HepG2 (cell line): Measurements from ENCODE around the gene FAM174C. TPM values are rescaled to one million over a fixed set of nuclear protein-coding genes. Genes with fewer than 3 reads are reported as not detected.

Source experiments
- KDM5A ChIP-seq: fragments of 200-600 bp; sonication (generic); IDR thresholded peaks from 2 replicates; pipeline ENCODE4 v1.7.0; 2018; ENCODE audit warnings: antibody characterized with exemption, mild to moderate bottlenecking, low read length, borderline replicate concordance
- KDM6A ChIP-seq: IDR thresholded peaks from 2 replicates; pipeline ENCODE4 v1.6.1; 2016; ENCODE audit warnings: low read depth
- ZNF225 ChIP-seq: sonication (generic); formaldehyde crosslinking; IDR thresholded peaks from 2 replicates; pipeline ENCODE4 v1.4.0; 2020; ENCODE audit warnings: mild to moderate bottlenecking, missing genetic modification reagents
- ZNF552 ChIP-seq: sonication (generic); formaldehyde crosslinking; IDR thresholded peaks from 2 replicates; pipeline ENCODE4 v1.9.0; 2022; ENCODE audit warnings: missing genetic modification reagents, mild to moderate bottlenecking, borderline replicate concordance
- ZNF782 ChIP-seq: sonication (generic); formaldehyde crosslinking; IDR thresholded peaks from 2 replicates; pipeline ENCODE4 v1.4.0; 2020; ENCODE audit warnings: missing genetic modification reagents, mild to moderate bottlenecking, borderline replicate concordance
- polyA plus RNA-seq, 8 experiments: library from polyadenylated mRNA; depleted of rRNA in 3 of 8; stranded (reverse) in 7 of 8; unstranded in 1 of 8; fragments of >200 nt; fragmentation: Illumina TruSeq in 4 of 8; extraction: Trizol in 4 of 8; gene quantifications; 2 replicates each; pipeline versions ENCODE4 v1.2.1 to v1.2.3, GENCODE V29; 2011 to 2016; ENCODE audit warnings: low read depth in 4 of 8, missing spikeins in 1 of 8, mixed read lengths in 1 of 8; ENCODE audit not compliant: insufficient read depth in 1 of 8
- total RNA-seq, 5 experiments: library from RNA; depleted of rRNA; stranded (reverse); fragments of >200 nt; fragmentation: Illumina TruSeq; extraction: Trizol; gene quantifications; 2 replicates each; pipeline ENCODE4 v1.2.3, GENCODE V29; 2016; ENCODE audit warnings: low read depth in 1 of 5
- TF ChIP-seq, protein P1 (sequence below), 2 experiments: sonication (generic) in 1 of 2; formaldehyde crosslinking in 1 of 2; IDR thresholded peaks; 2 replicates each; pipeline versions ENCODE4 v1.6.1 to v1.9.0; 2014 to 2022; ENCODE audit warnings: antibody characterized with exemption in 1 of 2, borderline replicate concordance in 1 of 2, inconsistent platforms in 1 of 2, low read depth in 1 of 2, missing genetic modification reagents in 1 of 2
- TF ChIP-seq, protein P2 (sequence below): sonication (generic); formaldehyde crosslinking; IDR thresholded peaks from 2 replicates; pipeline ENCODE4 v1.4.0; 2020; ENCODE audit warnings: low read depth, missing genetic modification reagents
- TF ChIP-seq, protein P3 (sequence below): sonication (generic); formaldehyde crosslinking; IDR thresholded peaks from 2 replicates; pipeline ENCODE4 v1.4.0; 2020; ENCODE audit warnings: missing genetic modification reagents
- TF ChIP-seq, protein P4 (sequence below): sonication (generic); formaldehyde crosslinking; IDR thresholded peaks from 2 replicates; pipeline ENCODE4 v1.4.0; 2020; ENCODE audit warnings: missing genetic modification reagents; ENCODE audit errors: not compliant biosample characterization
- TF ChIP-seq, protein P5 (sequence below): sonication (generic); formaldehyde crosslinking; IDR thresholded peaks from 2 replicates; pipeline ENCODE4 v1.9.0; 2021; ENCODE audit warnings: missing genetic modification reagents, borderline replicate concordance
- TF ChIP-seq, protein P6 (sequence below): sonication (generic); formaldehyde crosslinking; IDR thresholded peaks from 2 replicates; pipeline ENCODE4 v1.4.0; 2020; ENCODE audit warnings: mild to moderate bottlenecking, missing genetic modification reagents
- TF ChIP-seq, protein P7 (sequence below): sonication (generic); formaldehyde crosslinking; IDR thresholded peaks from 2 replicates; pipeline ENCODE4 v1.4.0; 2020; ENCODE audit warnings: mild to moderate bottlenecking, missing genetic modification reagents

The FAM174C gene
- total and polyA plus RNA-seq, 2 of the 13 experiments (the other 11 are each of a cell fraction or from before 2014, with no cell fraction given), result 19.5 to 31.3 TPM

DNA sequence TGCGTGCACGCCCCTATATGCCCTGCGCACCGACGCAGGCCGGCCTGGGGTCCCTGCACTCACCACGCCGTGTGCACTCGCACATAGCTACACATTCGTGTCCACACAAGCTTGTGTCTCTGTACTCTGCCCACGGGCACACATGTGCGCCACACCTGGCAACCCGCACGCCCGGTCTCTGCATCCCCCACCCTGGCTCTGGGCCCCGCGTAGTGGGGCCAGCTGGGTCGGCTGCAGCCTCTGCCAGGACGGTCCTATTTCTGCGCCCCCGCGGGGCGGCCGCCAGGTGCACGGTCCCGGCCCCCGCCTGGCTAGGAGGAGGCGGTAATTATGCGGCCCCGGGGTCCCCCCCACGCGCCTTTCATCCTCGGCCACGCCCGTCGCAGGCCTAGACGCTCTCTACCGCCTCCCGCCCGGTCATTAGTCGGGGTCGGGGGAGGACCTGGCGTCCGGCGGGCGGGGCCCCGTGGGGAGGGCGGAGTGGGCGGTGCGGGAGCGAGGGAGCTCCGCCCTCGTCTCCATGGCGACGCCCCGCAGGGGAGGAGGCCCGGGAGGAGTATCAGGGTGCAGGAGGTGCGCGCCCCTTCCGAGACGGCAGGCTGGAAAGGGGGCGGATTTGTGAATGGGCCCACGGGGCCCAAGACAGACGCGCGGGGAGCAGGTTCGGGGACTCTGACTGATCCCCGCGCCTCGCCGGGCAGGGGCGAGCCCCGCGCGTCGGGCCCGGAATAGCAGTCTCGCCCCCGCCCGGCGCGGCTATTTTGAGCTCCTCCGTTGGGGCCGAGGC lies 9.0 kb upstream of the FAM174C start (continued):
- TF ChIP-seq, protein P1, sequence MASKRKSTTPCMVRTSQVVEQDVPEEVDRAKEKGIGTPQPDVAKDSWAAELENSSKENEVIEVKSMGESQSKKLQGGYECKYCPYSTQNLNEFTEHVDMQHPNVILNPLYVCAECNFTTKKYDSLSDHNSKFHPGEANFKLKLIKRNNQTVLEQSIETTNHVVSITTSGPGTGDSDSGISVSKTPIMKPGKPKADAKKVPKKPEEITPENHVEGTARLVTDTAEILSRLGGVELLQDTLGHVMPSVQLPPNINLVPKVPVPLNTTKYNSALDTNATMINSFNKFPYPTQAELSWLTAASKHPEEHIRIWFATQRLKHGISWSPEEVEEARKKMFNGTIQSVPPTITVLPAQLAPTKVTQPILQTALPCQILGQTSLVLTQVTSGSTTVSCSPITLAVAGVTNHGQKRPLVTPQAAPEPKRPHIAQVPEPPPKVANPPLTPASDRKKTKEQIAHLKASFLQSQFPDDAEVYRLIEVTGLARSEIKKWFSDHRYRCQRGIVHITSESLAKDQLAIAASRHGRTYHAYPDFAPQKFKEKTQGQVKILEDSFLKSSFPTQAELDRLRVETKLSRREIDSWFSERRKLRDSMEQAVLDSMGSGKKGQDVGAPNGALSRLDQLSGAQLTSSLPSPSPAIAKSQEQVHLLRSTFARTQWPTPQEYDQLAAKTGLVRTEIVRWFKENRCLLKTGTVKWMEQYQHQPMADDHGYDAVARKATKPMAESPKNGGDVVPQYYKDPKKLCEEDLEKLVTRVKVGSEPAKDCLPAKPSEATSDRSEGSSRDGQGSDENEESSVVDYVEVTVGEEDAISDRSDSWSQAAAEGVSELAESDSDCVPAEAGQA (IDR thresholded peaks at IDR 0.05; ENCODE audit: low read depth), result no peak
- TF ChIP-seq, protein P1 (CRISPR knock-in tag; IDR thresholded peaks at IDR 0.05; ENCODE audit: borderline replicate concordance), result no peak
- TF ChIP-seq KDM5A (no peak), KDM6A (no peak), ZNF782 (CRISPR knock-in tag) (no peak), ZNF552 (0 out of 2 replicates have a peak, but pooled peaks have one; percentile 34), ZNF225 (CRISPR knock-in tag) (no peak)
- TF ChIP-seq, protein P2, sequence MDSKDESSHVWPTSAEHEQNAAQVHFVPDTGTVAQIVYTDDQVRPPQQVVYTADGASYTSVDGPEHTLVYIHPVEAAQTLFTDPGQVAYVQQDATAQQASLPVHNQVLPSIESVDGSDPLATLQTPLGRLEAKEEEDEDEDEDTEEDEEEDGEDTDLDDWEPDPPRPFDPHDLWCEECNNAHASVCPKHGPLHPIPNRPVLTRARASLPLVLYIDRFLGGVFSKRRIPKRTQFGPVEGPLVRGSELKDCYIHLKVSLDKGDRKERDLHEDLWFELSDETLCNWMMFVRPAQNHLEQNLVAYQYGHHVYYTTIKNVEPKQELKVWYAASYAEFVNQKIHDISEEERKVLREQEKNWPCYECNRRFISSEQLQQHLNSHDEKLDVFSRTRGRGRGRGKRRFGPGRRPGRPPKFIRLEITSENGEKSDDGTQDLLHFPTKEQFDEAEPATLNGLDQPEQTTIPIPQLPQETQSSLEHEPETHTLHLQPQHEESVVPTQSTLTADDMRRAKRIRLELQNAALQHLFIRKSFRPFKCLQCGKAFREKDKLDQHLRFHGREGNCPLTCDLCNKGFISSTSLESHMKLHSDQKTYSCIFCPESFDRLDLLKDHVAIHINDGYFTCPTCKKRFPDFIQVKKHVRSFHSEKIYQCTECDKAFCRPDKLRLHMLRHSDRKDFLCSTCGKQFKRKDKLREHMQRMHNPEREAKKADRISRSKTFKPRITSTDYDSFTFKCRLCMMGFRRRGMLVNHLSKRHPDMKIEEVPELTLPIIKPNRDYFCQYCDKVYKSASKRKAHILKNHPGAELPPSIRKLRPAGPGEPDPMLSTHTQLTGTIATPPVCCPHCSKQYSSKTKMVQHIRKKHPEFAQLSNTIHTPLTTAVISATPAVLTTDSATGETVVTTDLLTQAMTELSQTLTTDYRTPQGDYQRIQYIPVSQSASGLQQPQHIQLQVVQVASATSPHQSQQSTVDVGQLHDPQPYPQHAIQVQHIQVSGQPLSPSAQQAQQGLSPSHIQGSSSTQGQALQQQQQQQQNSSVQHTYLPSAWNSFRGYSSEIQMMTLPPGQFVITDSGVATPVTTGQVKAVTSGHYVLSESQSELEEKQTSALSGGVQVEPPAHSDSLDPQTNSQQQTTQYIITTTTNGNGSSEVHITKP (CRISPR knock-in tag), result peak; percentile 91
- TF ChIP-seq, protein P3, sequence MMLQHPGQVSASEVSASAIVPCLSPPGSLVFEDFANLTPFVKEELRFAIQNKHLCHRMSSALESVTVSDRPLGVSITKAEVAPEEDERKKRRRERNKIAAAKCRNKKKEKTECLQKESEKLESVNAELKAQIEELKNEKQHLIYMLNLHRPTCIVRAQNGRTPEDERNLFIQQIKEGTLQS (CRISPR knock-in tag), result peak; percentile 51
- TF ChIP-seq, protein P4, sequence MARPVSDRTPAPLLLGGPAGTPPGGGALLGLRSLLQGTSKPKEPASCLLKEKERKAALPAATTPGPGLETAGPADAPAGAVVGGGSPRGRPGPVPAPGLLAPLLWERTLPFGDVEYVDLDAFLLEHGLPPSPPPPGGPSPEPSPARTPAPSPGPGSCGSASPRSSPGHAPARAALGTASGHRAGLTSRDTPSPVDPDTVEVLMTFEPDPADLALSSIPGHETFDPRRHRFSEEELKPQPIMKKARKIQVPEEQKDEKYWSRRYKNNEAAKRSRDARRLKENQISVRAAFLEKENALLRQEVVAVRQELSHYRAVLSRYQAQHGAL (CRISPR knock-in tag), result no peak
- TF ChIP-seq, protein P5, sequence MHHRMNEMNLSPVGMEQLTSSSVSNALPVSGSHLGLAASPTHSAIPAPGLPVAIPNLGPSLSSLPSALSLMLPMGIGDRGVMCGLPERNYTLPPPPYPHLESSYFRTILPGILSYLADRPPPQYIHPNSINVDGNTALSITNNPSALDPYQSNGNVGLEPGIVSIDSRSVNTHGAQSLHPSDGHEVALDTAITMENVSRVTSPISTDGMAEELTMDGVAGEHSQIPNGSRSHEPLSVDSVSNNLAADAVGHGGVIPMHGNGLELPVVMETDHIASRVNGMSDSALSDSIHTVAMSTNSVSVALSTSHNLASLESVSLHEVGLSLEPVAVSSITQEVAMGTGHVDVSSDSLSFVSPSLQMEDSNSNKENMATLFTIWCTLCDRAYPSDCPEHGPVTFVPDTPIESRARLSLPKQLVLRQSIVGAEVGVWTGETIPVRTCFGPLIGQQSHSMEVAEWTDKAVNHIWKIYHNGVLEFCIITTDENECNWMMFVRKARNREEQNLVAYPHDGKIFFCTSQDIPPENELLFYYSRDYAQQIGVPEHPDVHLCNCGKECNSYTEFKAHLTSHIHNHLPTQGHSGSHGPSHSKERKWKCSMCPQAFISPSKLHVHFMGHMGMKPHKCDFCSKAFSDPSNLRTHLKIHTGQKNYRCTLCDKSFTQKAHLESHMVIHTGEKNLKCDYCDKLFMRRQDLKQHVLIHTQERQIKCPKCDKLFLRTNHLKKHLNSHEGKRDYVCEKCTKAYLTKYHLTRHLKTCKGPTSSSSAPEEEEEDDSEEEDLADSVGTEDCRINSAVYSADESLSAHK, result no peak
- TF ChIP-seq, protein P6, sequence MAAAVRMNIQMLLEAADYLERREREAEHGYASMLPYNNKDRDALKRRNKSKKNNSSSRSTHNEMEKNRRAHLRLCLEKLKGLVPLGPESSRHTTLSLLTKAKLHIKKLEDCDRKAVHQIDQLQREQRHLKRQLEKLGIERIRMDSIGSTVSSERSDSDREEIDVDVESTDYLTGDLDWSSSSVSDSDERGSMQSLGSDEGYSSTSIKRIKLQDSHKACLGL (CRISPR knock-in tag), result peak; percentile 84
- TF ChIP-seq, protein P7, sequence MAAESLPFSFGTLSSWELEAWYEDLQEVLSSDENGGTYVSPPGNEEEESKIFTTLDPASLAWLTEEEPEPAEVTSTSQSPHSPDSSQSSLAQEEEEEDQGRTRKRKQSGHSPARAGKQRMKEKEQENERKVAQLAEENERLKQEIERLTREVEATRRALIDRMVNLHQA, result no peak
